Epithelial cell of esophagus (primary cell): ENCODE results near the gene DLX3.

Experiments
- DNase-seq: peaks from one replicate; pipeline ENCODE4 v3.0.0; 2010; ENCODE audit warnings: low read depth
- H3K4me3 ChIP-seq: 2 replicates; pipeline ENCODE4 v1.5.1; 2011; ENCODE audit warnings: mild to moderate bottlenecking, low read length, control low read depth
- CTCF ChIP-seq: IDR thresholded peaks from 2 replicates; pipeline ENCODE4 v1.5.1; 2011; ENCODE audit warnings: low read depth, mild to moderate bottlenecking, low read length, control low read depth, inconsistent platforms; ENCODE audit not compliant: insufficient read depth; ENCODE audit errors: missing control alignments

DLX3 gene

GRCh38 chr17:50027881-50028735, 33.1 kb upstream of the DLX3 start:
- no peak for TF ChIP-seq CTCF
- H3K4me3 ChIP-seq, result peak overlapping the region; percentile 0
- peak; percentile 96 for DNase-seq

GRCh38 chr17:50027172-50027880, 32.3 kb upstream of the DLX3 start:
- TF ChIP-seq CTCF, result no peak
- DNase-seq, result peak; percentile 100
- H3K4me3 ChIP-seq, result peak overlapping the region; percentile 0

- no peak overlapping the region for H3K4me3 ChIP-seq
- DNase-seq, result peak; percentile 90
- peak; percentile 97 for TF ChIP-seq CTCF
These were observed 31.8 kb upstream of the DLX3 start for GRCh38 chr17:50026837-50027171.

GRCh38 chr17:50026046-50026675, 31.1 kb upstream of the DLX3 start:
- DNase-seq, result no peak
- no peak overlapping the region for H3K4me3 ChIP-seq
- TF ChIP-seq CTCF, result no peak

GRCh38 chr17:50024808-50025207, 29.8 kb upstream of the DLX3 start:
- no peak overlapping the region for H3K4me3 ChIP-seq
- no peak for DNase-seq
- TF ChIP-seq CTCF, result no peak

GRCh38 chr17:50023520-50023919, 28.5 kb upstream of the DLX3 start:
- no peak overlapping the region for H3K4me3 ChIP-seq
- TF ChIP-seq CTCF, result no peak
- DNase-seq, result no peak
